ENCODE measurements around the gene TBL1X. TPM values are rescaled to one million over a fixed set of nuclear protein-coding genes. Genes with fewer than 3 reads are reported as not detected.

The TBL1X gene
- 10 to 100 TPM; 18.0 to 40.7 (median 20.8) TPM for total RNA-seq
- long read RNA-seq, partial matches to known transcripts = 4 of 5 reads
- long read RNA-seq, other reads (novel, unspliced or antisense) = 1 of 5 reads

GRCh38 chrX:9464435-9465371 lies at the start of gene TBL1X:
Gene TBL1X (plus strand): TSS chrX:9465058. CDS start chrX:9653587, 188,529 bp downstream.
- Histone ChIP-seq H3K4me1 (peaks cover 0 to 32% (median 7%) of the 10 kb centered on the region in 4 donors), H3K27me3 (no peaks in the 10 kb centered on the region), H3K9me3 (no peaks in the 10 kb centered on the region), H3K27ac (peak within 1 kb of the TSS; percentile 55 to 60 (median 59)), H3K36me3 (no peaks in the 10 kb centered on the region), H3K4me3 (peak within 1 kb of the TSS; percentile 46 to 72 (median 69))
- intact Hi-C loops (cut with DNase I) = loop anchor here (10.0 kb wide), 1 partner anchor 120 kb away; no protein-coding TSS in a partner anchor
- ATAC-seq (peak; percentile 56 to 82 (median 72)), DNase-seq (peak; percentile 80 to 86 (median 85))
- no peak for TF ChIP-seq CTCF (IDR thresholded peaks at IDR 0.05)
- TF ChIP-seq POLR2A (IDR thresholded peaks at IDR 0.05) = peak; percentile 24
- 8% methylated on average over 6 of the region's 99 CpGs for WGBS (ENCODE audit: insufficient coverage, low coverage, low lambda C conversion rate, missing lambda C conversion rate)

DNA sequence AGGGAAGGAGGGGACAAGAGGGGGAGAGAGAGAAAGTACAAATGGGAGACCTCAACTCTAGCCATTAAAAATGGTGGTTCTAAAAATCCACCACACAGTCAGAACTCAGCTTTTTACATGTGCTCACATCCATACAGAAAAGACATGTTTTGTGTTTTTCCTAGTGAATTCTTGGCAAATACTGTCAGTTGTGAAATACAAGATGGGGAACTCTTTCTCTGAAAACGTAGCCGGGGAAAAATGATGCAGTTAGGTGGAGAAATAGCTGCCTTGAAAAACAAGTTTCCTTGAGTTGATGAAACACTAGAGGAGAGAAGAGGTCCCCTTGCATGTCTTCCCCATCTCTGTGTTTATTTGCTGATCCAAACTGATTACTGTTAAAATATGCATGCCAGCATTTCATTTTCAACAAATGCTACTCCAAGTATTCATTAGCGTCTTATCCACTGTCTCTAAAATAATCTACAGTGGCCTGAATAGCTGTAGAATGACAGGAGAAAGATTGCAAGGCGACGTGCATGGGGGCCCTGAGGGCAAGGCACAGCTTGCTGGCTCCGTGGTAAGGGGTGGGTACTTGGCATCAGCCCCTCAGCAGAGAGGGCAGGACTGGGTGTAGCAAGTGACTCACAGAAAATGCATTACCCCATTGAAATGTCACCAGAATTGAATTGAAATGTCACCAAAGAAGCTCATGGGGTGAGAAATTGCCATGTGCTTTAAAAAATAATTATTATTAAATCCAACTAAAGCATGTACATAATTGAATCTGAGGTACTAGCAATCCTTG lies 48.1 kb upstream of the TBL1X start:
- Histone ChIP-seq H3K4me1 (no peaks in the 10 kb centered on the region), H3K36me3 (no peaks in the 10 kb centered on the region), H3K27me3 (no peaks in the 10 kb centered on the region), H3K27ac (no peak overlapping the region), H3K4me3 (no peak overlapping the region), H3K9me3 (no peaks in the 10 kb centered on the region)
- ATAC-seq (no peak), DNase-seq (no peak)
- WGBS (ENCODE audit: insufficient coverage, low coverage, low lambda C conversion rate, missing lambda C conversion rate) = 56% methylated on average over 6 of the region's 6 CpGs
- TF ChIP-seq CTCF (IDR thresholded peaks at IDR 0.05) (no peak), POLR2A (IDR thresholded peaks at IDR 0.05) (no peak)
- intact Hi-C loops (cut with DNase I) = no loop called here

- TF ChIP-seq POLR2A (IDR thresholded peaks at IDR 0.05) = no peak
- no peak for TF ChIP-seq CTCF (IDR thresholded peaks at IDR 0.05)
- no peaks in the 10 kb centered on the region for H3K36me3 ChIP-seq
- intact Hi-C loops (cut with DNase I) = no loop called here
- H3K27me3 ChIP-seq = no peaks in the 10 kb centered on the region
- DNase-seq = no peak
- H3K27ac ChIP-seq = no peak overlapping the region
- no peaks in the 10 kb centered on the region for H3K9me3 ChIP-seq
- 50% methylated on average over 6 of the region's 6 CpGs for WGBS (ENCODE audit: insufficient coverage, low coverage, low lambda C conversion rate, missing lambda C conversion rate)
- ATAC-seq = no peak
- no peak overlapping the region for H3K4me3 ChIP-seq
- H3K4me1 ChIP-seq = no peaks in the 10 kb centered on the region
These were observed 46.6 kb upstream of the TBL1X start for GRCh38 chrX:9418262-9418661.

DNA sequence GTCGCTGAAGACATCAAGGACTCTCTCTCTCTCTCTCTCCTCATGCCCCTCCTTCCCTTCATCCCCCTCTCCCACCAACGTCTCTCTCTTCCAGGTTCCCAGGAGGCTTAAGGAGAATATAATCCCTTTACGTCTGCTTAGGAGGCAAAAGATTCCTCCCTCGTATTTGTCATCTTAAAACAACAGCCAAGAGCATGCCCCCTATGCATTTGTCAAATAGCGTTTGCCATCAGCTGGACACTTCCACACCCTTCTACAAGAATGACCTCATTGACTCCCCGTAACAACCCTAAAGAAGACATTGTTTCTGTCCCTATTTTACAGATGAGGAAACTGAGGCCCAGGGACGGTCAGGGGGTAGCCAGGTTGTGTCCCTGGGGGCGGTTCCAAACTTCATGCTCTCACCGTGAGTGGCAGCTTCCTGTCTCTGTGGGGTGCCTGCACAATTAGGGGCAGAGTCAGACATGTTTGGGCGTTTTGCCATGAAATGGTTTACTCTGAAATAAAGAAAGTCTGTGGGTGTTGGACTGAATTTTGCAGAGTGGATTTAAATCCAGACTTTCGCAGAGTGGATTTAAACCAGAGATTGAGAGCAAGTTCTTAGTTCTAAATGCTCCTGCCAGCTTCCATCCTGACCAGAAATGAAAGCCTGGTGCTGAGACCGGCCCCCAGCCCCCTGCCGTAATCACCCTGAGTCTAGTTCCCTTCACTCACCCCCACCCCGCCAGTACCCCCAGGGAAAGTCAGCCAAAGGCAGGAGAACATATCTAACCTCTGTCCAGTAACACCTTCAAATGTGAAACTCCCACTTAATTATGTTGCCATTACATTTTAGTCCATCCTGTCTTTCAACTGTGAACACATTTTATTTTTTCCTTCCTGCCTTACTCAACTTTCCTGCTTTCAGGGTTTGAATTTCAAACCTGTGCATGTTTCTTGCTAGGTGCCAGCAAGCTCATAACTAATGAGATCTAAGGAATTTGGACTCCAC lies 44.3 kb upstream of the TBL1X start:
- intact Hi-C loops (cut with DNase I) = no loop called here
- Histone ChIP-seq H3K4me1 (no peaks in the 10 kb centered on the region), H3K27me3 (no peaks in the 10 kb centered on the region), H3K27ac (no peak overlapping the region), H3K4me3 (no peak overlapping the region), H3K9me3 (no peaks in the 10 kb centered on the region), H3K36me3 (no peaks in the 10 kb centered on the region)
- no peak for ATAC-seq
- TF ChIP-seq CTCF (IDR thresholded peaks at IDR 0.05) (no peak), POLR2A (IDR thresholded peaks at IDR 0.05) (no peak)
- 45% methylated on average over 7 of the region's 14 CpGs for WGBS (ENCODE audit: insufficient coverage, low coverage, low lambda C conversion rate, missing lambda C conversion rate)
- no peak for DNase-seq
